Kidney epithelial cell (primary cell): Measurements from ENCODE around the gene ZCCHC24. TPM values are rescaled to one million over a fixed set of nuclear protein-coding genes. Genes with fewer than 3 reads are reported as not detected.
A peak's percentile ranks its signal among the peaks of the same experiment; 100 is the strongest.

ENCODE experiments used
- DNase-seq: peaks from one replicate; pipeline ENCODE4 v3.0.0-alpha.2; 2010; ENCODE audit warnings: low read depth
- H3K27me3 ChIP-seq: 2 replicates; pipeline ENCODE4 v1.6.0; 2011; ENCODE audit warnings: low read length; ENCODE audit not compliant: control insufficient read depth, insufficient read depth
- H3K36me3 ChIP-seq: 2 replicates; pipeline ENCODE4 v1.5.1; 2011; ENCODE audit warnings: low read length; ENCODE audit not compliant: control insufficient read depth, insufficient read depth
- H3K4me3 ChIP-seq: 2 replicates; pipeline ENCODE4 v1.5.1; 2011; ENCODE audit warnings: low read depth, mild to moderate bottlenecking, control low read depth, low read length
- CTCF ChIP-seq: IDR thresholded peaks from 2 replicates; pipeline ENCODE4 v1.5.1; 2011; ENCODE audit warnings: mild to moderate bottlenecking, moderate library complexity, low read length, control low read depth, inconsistent platforms; ENCODE audit not compliant: insufficient read depth, poor library complexity, severe bottlenecking
- total RNA-seq: library from RNA; depleted of rRNA; stranded (reverse); fragments of >200 nt; gene quantifications from 2 replicates; pipeline ENCODE4 v1.2.3, GENCODE V29; 2015

ZCCHC24 gene
- total RNA-seq, 1 donor from 2014 or later = 6.2 TPM

GRCh38 chr10:79463578-79464496 is 18.4 kb upstream of the ZCCHC24 start:
- Histone ChIP-seq H3K27me3 (peaks cover 3% of the 10 kb centered on the region), H3K36me3 (no peaks in the 10 kb centered on the region), H3K4me3 (no peak overlapping the region)
- no peak for DNase-seq
- TF ChIP-seq CTCF = no peak

- TF ChIP-seq CTCF = no peak
- Histone ChIP-seq H3K27me3 (peaks cover 3% of the 10 kb centered on the region), H3K36me3 (no peaks in the 10 kb centered on the region), H3K4me3 (no peak overlapping the region)
- no peak for DNase-seq
Measured at GRCh38 chr10:79460687-79461086, 15.3 kb upstream of the ZCCHC24 start.

- no peaks in the 10 kb centered on the region for H3K36me3 ChIP-seq
- peaks cover 3% of the 10 kb centered on the region for H3K27me3 ChIP-seq
- TF ChIP-seq CTCF = no peak
- H3K4me3 ChIP-seq = no peak overlapping the region
- no peak for DNase-seq
Measured at GRCh38 chr10:79459243-79459642, 13.8 kb upstream of the ZCCHC24 start.

GRCh38 chr10:79458483-79458882 is 13.1 kb upstream of the ZCCHC24 start:
- peaks cover 5% of the 10 kb centered on the region for H3K27me3 ChIP-seq
- no peak for TF ChIP-seq CTCF
- no peak overlapping the region for H3K4me3 ChIP-seq
- DNase-seq = no peak
- H3K36me3 ChIP-seq = no peaks in the 10 kb centered on the region

- Histone ChIP-seq H3K27me3 (peaks cover 5% of the 10 kb centered on the region), H3K4me3 (no peak overlapping the region), H3K36me3 (no peaks in the 10 kb centered on the region)
- DNase-seq = peak; percentile 35
- TF ChIP-seq CTCF = no peak
Measured at GRCh38 chr10:79457256-79457785, 11.9 kb upstream of the ZCCHC24 start.

- no peak for TF ChIP-seq CTCF
- Histone ChIP-seq H3K36me3 (no peaks in the 10 kb centered on the region), H3K4me3 (no peak overlapping the region), H3K27me3 (peaks cover 2% of the 10 kb centered on the region)
- no peak for DNase-seq
Measured at GRCh38 chr10:79454259-79454658, 8.8 kb upstream of the ZCCHC24 start.
